DND-41 (cell line): Measurements from ENCODE around the gene BLCAP.
A peak's percentile ranks its signal among the peaks of the same experiment; 100 is the strongest.

Experiments used
- ATAC-seq: fragments of 200-7000 bp; cut with Tn5 transposase; 3 replicates; pipeline ENCODE4 v1.9.1; 2021; ENCODE audit warnings: low read depth; ENCODE audit not compliant: insufficient read depth
- DNase-seq: peaks from one replicate; pipeline ENCODE4 v3.0.0-alpha.2; 2020
- H2AFZ ChIP-seq: 2 replicates; pipeline ENCODE4 v1.6.0; 2012; ENCODE audit warnings: low read depth, low read length
- H3K27ac ChIP-seq: 2 replicates; pipeline ENCODE4 v1.5.1; 2012; ENCODE audit warnings: low read length, inconsistent platforms
- H3K27me3 ChIP-seq: fragments of 200-600 bp; sonication (generic); 2 replicates; pipeline ENCODE4 v1.6.0; 2012; ENCODE audit warnings: low read length, mild to moderate bottlenecking, inconsistent platforms; ENCODE audit not compliant: insufficient read depth, poor library complexity
- H3K36me3 ChIP-seq: 2 replicates; pipeline ENCODE4 v1.5.1; 2012; ENCODE audit warnings: low read length, inconsistent platforms; ENCODE audit not compliant: insufficient read depth
- H3K4me1 ChIP-seq: 2 replicates; pipeline ENCODE4 v1.5.1; 2012; ENCODE audit warnings: mild to moderate bottlenecking, low read length; ENCODE audit not compliant: insufficient read depth
- H3K4me2 ChIP-seq: 2 replicates; pipeline ENCODE4 v1.6.0; 2012; ENCODE audit warnings: mild to moderate bottlenecking, moderate library complexity, low read length, inconsistent platforms; ENCODE audit not compliant: insufficient read depth
- H3K4me3 ChIP-seq, 2 experiments: fragments of 200-600 bp in 1 of 2; shearing (Covaris generic) in 1 of 2; 2 replicates each; pipeline ENCODE4 v1.5.1; 2012 to 2016; ENCODE audit warnings: inconsistent platforms in 2 of 2, low read length in 2 of 2, mild to moderate bottlenecking in 2 of 2, low read depth in 1 of 2, moderate library complexity in 1 of 2
- H3K79me2 ChIP-seq: 2 replicates; pipeline ENCODE4 v1.6.0; 2012; ENCODE audit warnings: low read length, inconsistent platforms; ENCODE audit not compliant: insufficient read depth
- H3K9ac ChIP-seq: 2 replicates; pipeline ENCODE4 v1.6.0; 2012; ENCODE audit warnings: low read depth, mild to moderate bottlenecking, inconsistent platforms, low read length, moderate library complexity
- H3K9me3 ChIP-seq: 2 replicates; pipeline ENCODE4 v1.5.1; 2012; ENCODE audit warnings: low read length, moderate library complexity, mild to moderate bottlenecking, inconsistent platforms; ENCODE audit not compliant: insufficient read depth, severe bottlenecking
- H4K20me1 ChIP-seq: 2 replicates; pipeline ENCODE4 v1.6.0; 2012; ENCODE audit warnings: low read length; ENCODE audit not compliant: insufficient read depth
- CTCF ChIP-seq: IDR thresholded peaks from 2 replicates; pipeline ENCODE4 v1.5.1; 2012; ENCODE audit warnings: borderline replicate concordance, low read length, moderate library complexity, mild to moderate bottlenecking; ENCODE audit not compliant: poor library complexity, severe bottlenecking; ENCODE audit errors: extremely low read depth
- EZH2 ChIP-seq: IDR thresholded peaks from 3 replicates; pipeline ENCODE4 v1.6.1; 2012; ENCODE audit warnings: borderline replicate concordance, low read depth, mild to moderate bottlenecking, moderate library complexity, low read length, inconsistent platforms; ENCODE audit not compliant: severe bottlenecking

BLCAP gene

DNA sequence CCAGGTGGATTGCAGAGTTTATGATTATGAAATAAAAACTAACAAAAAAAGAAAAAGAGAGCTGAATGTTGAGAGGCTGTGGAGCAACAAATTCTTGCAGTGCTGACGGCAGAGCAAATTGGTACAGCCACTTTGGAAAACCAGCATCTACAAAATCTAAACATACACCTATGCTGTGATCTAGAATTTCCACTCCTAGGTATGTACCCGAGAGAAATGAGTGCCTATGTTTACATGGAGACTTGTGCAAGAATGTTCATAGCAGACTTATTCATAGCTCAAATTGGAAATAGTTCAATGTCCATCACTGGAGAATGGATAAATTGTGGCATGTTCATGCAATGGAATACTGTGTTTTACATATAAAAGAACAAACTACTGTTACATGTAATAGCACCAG, 3.0 kb upstream of the BLCAP start:
- Histone ChIP-seq H3K36me3 (no peaks in the 10 kb centered on the region; the same call in 1 of the 2 replicates), H3K27me3 (no peaks in the 10 kb centered on the region), H3K79me2 (peaks cover 20% of the 10 kb centered on the region), H3K4me2 (no peak overlapping the region), H3K27ac (no peak overlapping the region), H4K20me1 (peaks cover 8% of the 10 kb centered on the region; the same call in 1 of the 2 replicates), H2AFZ (no peak overlapping the region), H3K4me1 (peaks cover 28% of the 10 kb centered on the region), H3K9me3 (no peaks in the 10 kb centered on the region), H3K4me3 (no peak overlapping the region), H3K9ac (no peak overlapping the region)
- no peak for ATAC-seq
- no peak for DNase-seq
- TF ChIP-seq EZH2 (no peak), CTCF (no peak)

DNA sequence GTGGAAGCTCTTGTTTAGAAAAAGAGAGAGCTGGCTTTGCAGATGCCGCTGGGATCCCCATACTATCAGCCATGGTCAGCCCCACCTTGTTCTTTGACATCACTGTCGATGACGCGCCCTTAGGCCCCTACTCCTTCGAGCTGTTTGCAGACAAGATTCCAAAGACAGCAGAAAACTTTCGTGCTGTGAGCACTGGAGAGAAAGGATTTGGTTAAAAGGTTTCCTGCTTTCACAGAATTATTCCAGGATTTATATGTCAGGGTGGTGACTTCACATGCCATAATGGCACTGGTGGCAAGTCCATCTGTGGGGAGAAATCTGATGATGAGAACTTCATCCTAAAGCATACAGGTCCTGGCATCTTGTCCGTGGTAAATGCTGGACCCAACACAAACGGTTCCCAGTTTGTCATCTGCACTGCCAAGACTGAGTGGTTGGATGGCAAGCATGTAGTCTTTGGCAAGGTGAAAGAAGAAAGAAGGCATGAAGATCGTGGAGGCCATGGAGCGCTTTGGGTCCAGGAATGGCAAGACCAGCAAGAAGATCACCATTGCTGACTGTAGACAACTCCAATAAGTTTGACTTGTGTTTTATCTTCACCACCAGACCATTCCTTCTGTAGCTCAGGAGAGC, 2.4 kb upstream of the BLCAP start:
- no peak overlapping the region for H3K9ac ChIP-seq
- peaks cover 34% of the 10 kb centered on the region for H3K4me1 ChIP-seq
- TF ChIP-seq CTCF (no peak), EZH2 (no peak)
- no peaks in the 10 kb centered on the region for H3K27me3 ChIP-seq
- no peak overlapping the region for H3K4me3 ChIP-seq
- H4K20me1 ChIP-seq: peaks cover 12% of the 10 kb centered on the region
- H3K4me2 ChIP-seq: no peak overlapping the region
- DNase-seq (no peak), ATAC-seq (no peak)
- H3K79me2 ChIP-seq: peaks cover 26% of the 10 kb centered on the region
- H3K36me3 ChIP-seq: no peaks in the 10 kb centered on the region; the same call in 1 of the 2 replicates
- H3K27ac ChIP-seq: no peak overlapping the region
- no peaks in the 10 kb centered on the region for H3K9me3 ChIP-seq
- H2AFZ ChIP-seq: no peak overlapping the region

DNA sequence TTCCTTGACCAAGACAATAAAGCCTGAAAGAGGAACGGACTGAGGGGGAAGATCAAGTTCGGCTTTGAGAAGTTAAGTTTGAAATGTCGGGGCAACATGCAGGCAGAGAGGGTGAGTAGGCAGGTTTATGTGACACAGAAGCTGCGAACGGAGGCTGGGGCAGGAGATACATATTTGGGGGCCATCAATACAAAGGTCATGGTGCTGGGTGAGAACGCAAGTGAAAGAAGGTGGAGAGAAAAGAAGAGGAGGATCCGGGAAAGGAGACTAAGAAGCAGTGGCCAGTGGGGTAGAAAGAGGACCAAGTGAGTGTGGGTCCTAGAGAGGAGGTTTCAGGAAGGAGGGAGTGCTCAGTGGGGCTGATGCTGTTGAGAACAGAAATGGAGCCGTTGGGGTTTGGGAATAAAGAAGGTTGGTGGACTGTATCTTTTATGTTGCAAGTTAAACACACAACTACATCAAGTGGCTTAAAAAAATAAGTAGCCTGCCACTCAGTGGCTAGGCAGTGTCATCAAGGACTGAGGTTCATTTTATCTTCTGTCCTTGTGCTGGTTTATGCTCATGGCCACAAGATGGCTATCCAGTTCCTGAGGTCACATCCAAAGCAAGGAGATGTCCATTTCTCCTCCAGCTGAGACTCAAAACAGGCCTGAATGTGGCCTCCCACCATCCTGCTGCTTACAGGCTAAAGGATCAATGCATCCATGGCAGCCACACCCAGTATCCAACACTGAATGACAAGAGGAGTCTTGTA, 1.7 kb upstream of the BLCAP start:
- 0 out of 2 replicates have a peak overlapping the region, but pooled peaks have one; percentile 7 for H2AFZ ChIP-seq
- peak overlapping the region; percentile 89 for H3K4me2 ChIP-seq
- H3K36me3 ChIP-seq: no peaks in the 10 kb centered on the region; the same call in 1 of the 2 replicates
- TF ChIP-seq EZH2 (no peak), CTCF (no peak)
- H3K9me3 ChIP-seq: no peaks in the 10 kb centered on the region
- peaks cover 33% of the 10 kb centered on the region for H3K79me2 ChIP-seq
- H3K27ac ChIP-seq: no peak overlapping the region
- H3K27me3 ChIP-seq: no peaks in the 10 kb centered on the region
- peaks cover 39% of the 10 kb centered on the region for H3K4me1 ChIP-seq
- peak overlapping the region in 1 of 2 experiments; percentile 77; a peak in 2 of 4 replicates for H3K4me3 ChIP-seq
- H3K9ac ChIP-seq: no peak overlapping the region
- ATAC-seq (no peak), DNase-seq (no peak)
- peaks cover 19% of the 10 kb centered on the region for H4K20me1 ChIP-seq
